DMS79 (cell line): ENCODE measurements around the gene GCLM.

Source experiments
- DNase-seq: peaks from one replicate; lab custom pipeline; 2025; lab: John Stamatoyannopoulos, UW

GCLM gene

DNA sequence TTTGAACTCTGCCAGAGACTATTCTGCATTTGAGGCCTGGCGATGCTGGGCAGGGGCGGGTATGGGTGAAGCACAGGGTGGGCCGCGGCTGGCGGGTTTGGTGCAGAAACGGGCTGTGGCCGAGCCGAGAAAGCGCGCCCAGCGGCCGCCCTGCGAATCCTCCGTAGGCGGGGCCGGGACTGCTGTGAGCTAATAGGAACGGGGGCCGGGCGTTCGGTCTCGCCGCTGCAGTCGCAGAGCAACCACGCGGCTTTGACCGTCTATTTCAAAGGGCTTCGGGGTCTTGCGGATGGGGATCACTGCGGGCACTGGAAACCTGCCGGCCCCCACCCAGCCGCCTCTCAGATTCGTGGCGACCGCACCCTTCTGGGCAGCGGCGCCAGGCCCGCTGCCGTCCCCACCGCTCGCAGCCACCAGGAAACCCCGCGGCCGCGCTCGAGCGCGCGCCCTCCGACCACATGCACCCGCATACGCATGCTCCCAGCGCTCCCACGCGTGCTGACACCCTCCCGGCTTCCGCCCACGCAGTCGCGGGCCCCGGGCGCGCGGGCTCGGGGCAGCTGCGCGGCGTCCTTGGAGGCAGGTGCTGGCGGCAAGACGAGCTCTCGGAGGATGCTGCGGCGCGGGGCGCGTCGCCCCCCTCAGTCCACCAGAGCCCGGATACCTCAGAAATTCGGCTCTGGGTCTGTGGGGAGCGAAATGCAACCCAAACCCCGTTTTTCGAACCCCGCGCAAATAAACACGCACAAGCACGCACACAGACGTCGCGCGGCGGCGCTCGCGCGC, 62.8 kb downstream of the GCLM start:
- peak; percentile 62 for DNase-seq

DNA sequence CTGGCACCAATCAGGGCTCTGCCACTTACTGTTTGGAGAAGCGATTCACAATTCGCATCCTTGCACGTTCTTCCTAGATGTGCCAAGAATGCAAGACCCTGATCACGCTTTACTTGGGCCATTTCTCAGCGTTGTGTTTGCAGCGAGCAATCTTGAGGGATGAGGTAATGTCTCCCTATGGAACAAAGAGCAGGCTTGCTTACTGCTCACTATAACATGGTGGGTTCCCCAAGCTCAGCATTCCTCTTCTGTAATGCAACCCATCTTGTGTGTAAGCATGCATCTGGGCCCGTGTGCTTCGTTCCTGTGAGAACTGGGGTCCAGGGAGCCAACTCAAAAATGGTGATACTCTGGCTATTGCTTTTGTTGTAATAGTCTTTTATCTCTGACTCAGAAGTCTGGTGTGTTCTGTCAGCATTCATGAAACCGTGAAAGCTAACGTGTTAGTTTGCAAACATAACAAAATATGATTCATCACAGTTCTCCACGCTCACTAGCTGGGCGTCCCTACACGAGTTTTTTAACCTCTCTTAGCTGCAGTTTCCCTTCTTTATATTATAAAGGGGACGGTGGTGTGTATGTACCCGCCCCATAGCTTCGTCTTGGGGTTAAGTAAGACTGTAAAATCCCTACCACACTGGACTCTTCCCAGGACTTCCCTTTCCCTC, 63.6 kb downstream of the GCLM start:
- peak; percentile 25 for DNase-seq

DNA sequence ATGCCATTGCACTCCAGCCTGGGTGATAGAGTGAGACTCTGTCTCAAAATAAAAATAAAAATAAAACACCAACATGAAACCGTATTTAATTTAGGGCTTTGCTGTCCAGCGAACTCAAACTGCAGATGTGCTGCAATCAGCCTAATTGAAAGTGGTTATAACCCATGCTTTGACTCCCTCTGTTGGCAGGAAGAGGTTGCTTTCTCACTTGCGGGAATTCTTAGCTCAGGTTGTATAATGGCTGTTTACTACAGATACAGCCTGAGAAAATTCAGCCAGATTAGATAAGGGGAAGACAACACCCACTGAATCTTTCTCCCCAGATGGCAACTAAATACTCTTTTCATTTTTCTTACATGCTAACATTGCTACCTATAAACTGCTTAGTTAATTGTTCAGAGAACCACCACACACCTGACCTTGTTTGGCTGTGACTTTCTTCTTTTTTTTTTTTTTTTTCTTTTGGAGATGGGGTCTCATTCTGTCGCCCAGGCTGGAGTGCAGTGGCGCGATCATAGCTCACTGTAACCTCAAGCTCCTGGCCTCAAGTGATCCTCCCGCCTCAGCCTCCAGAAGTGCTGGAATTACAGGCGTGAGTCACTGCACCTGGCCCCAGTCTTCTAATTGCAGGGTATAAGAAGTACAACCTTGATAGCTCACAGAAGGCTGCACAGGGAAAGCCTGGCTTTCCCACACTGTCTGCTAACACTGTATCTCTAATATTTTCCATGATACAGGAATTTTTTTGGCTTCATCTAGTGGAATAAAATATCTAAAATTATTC, 64.8 kb downstream of the GCLM start:
- DNase-seq: peak; percentile 57

DNA sequence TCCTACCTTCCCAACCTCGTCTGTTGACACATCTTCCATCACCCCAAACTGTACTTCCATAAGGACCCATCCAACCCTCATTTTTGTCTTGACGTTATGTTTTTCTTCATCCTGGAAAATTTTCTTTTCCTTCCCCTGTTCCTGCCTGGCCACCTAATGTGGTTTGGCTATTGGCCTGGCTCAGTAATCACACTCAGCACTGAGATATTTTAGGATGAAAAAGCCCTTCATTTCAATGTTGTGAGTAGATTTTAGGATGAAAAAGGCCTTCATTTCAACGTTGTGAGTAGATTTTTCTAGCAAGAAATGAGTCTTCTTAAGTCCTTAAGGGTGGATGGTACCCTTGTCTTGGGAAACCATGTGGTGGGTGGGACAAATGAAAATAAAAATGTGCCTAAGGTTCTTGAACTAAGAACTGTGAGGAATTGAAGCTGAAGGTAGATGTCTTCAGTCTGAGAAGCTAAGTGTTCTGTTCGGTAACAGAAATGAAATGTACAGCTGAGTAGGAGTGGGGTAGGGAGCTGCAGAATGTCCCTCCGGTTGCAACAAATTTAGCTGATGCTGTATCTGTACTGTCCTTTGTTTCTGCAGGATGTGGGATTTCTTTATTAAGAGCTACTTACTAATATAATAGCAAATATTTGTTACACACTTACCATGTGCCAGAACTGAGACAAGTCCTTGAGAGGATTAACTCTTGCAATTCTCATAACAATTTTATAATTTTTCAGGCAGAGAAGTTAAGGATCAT, 66.3 kb downstream of the GCLM start:
- no peak for DNase-seq

DNA sequence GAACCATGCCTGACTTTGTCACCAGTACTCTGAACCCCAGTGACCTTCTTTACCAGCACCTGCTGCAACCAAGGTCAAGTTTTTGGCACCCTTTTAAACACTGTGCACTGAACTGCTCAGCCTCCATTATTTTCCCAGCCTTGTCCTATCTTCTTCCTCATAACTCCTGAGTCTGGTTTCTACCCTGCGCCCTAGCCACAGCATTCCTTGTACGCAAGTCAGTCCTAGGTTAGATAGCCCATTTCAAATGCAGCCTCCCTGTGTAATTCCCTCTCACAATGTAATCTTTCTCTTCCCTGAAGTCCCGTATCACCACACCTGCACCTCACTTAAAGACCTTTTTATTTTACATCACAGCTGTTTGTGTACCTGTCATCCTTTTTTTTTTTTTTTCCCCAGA, 67.5 kb downstream of the GCLM start:
- DNase-seq: no peak

DNA sequence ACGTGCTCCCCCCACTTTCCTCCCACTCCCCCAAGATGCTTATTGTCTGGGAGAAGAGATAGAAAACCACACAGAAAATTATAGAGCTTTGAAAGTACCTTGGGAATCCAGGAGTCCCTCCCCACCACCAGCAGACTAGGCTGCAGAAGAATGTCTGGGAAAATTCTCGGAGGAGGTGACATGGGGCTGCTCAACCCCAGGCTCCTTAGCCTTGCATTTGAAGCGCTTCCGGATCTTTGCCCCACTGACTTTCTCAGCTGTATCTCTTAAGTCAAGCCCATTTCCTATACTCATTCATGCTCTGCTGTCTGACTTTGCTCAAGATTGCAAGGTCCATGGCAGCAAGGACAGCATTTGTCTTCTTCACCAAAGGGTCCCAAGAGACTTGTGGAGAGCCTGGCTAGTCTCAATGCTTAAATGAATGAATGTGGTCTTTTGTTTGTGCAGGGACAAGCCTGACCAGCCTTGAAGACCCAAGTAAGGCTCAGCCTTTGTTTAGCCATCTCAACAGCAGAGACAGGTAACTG, 68.2 kb downstream of the GCLM start:
- no peak for DNase-seq

DNA sequence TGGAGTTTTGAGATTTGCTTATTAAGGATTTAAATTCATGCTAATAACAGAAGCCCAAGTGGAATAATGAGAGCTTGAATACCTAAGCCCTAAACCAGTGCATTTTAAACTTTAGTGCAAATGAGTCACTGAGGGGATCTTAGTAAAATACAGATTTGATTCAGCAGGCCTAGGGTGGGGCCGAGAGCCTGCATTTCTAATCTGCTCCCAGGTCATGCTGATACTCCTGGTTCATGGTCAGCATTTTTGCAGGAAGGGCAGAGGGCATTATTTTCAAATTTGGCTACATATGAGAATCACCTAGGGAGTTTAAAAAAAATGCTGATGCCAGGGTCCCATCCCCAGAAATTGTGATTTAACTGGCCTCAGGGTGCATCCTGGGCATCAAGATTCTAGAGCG, 69.5 kb downstream of the GCLM start:
- DNase-seq: no peak

DNA sequence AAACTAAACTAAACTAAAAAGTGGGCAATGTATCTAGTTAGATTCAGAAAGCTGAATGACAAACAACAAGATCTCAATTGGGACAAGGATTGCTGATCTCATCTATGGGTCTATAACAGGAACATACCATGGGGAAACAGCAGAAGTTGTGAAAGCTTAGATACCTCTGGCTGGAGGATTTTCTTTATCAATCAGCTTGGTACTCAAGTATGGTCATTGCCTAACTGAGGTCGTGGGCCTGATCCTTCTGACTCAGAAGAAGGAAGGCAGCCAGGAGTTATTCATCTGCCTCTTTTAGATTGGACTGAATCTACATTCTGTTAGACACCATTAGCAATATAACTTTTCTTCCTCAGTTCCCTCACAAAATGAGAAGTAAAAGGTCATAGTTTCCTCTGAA, 69.9 kb downstream of the GCLM start:
- no peak for DNase-seq

DNA sequence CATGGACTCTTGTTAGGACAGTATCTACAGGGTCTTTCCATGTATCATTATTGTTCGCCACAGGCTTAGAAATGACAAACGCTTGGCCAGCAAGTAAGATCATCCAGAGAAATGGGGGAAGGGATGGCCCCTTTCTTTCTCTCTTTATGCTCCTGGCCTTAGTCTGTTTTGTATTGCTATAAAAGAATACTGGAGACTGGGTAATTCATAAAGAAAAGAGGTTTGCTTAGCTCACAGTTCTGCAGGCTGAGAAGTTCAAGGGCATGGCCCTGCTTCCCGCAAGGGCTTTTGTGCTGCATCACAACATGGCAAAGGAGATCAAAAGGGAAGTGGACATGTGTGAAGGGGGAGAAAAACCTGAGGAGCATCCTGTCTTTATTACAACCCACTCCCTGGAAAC, 71.3 kb downstream of the GCLM start:
- DNase-seq: no peak
